Keratinocyte (primary cell): Measurements from ENCODE around the gene GH1. TPM values are rescaled to one million over a fixed set of nuclear protein-coding genes. Genes with fewer than 3 reads are reported as not detected.
A peak's percentile ranks its signal among the peaks of the same experiment; 100 is the strongest.
"Not testable (repeated sequence)": the region's sequence is repeated elsewhere in the genome, so short reads cannot be mapped to it uniquely, and the experiment has no call there.

Experiments
- DNase-seq: peaks from one replicate; pipeline ENCODE4 v3.0.0-alpha.2; 2011; ENCODE audit warnings: low read depth, missing footprints, low spot score
- FAIRE-seq: peaks from 2 replicates; lab custom pipeline; 2011; peaks lifted over from hg19 to GRCh38; lab: Jason Lieb, UNC
- H2AFZ ChIP-seq: 2 replicates; pipeline ENCODE4 v1.6.0; 2012; ENCODE audit warnings: low read length, control low read depth, inconsistent platforms; ENCODE audit not compliant: control insufficient read depth
- H3K27ac ChIP-seq: 2 replicates; pipeline ENCODE4 v1.5.1; 2011; ENCODE audit warnings: low read length; ENCODE audit not compliant: control insufficient read depth, insufficient read depth
- H3K27me3 ChIP-seq: 3 replicates; pipeline ENCODE4 v1.6.0; 2011; ENCODE audit warnings: low read length; ENCODE audit not compliant: control insufficient read depth, insufficient read depth; ENCODE audit errors: extremely low read depth
- H3K36me3 ChIP-seq, 2 experiments: 2 replicates in 1 of 2; 3 replicates in 1 of 2; pipeline ENCODE4 v1.5.1; 2011; ENCODE audit warnings: low read length in 2 of 2, mild to moderate bottlenecking in 1 of 2; ENCODE audit not compliant: control insufficient read depth in 2 of 2, insufficient read depth in 2 of 2; ENCODE audit errors: extremely low read depth in 1 of 2
- H3K4me1 ChIP-seq: 3 replicates; pipeline ENCODE4 v1.5.1; 2011; ENCODE audit warnings: low read length; ENCODE audit not compliant: control insufficient read depth, insufficient read depth; ENCODE audit errors: extremely low read depth
- H3K4me2 ChIP-seq: 3 replicates; pipeline ENCODE4 v1.6.0; 2011; ENCODE audit warnings: low read depth, low read length; ENCODE audit not compliant: control insufficient read depth, insufficient read depth; ENCODE audit errors: extremely low read depth
- H3K4me3 ChIP-seq, 3 experiments: fragments of 200-600 bp in 1 of 3; sonication (generic) in 1 of 3; 2 replicates in 2 of 3; 3 replicates in 1 of 3; pipeline ENCODE4 v1.5.1; 2011 to 2016; ENCODE audit warnings: low read length in 3 of 3, mild to moderate bottlenecking in 3 of 3, control low read depth in 2 of 3, inconsistent platforms in 1 of 3, low read depth in 1 of 3, mixed read lengths in 1 of 3, mixed run types in 1 of 3, moderate library complexity in 1 of 3; ENCODE audit not compliant: control insufficient read depth in 2 of 3, insufficient read depth in 2 of 3; ENCODE audit errors: extremely low read depth in 1 of 3
- H3K79me2 ChIP-seq: 2 replicates; pipeline ENCODE4 v1.6.0; 2012; ENCODE audit warnings: low read length; ENCODE audit not compliant: control insufficient read depth, insufficient read depth
- H3K9ac ChIP-seq: 3 replicates; pipeline ENCODE4 v1.6.0; 2011; ENCODE audit warnings: low read length; ENCODE audit not compliant: control insufficient read depth, insufficient read depth; ENCODE audit errors: extremely low read depth
- H3K9me1 ChIP-seq: 3 replicates; pipeline ENCODE4 v1.6.0; 2011; ENCODE audit warnings: low read length; ENCODE audit not compliant: control insufficient read depth, insufficient read depth; ENCODE audit errors: extremely low read depth
- H3K9me3 ChIP-seq: 2 replicates; pipeline ENCODE4 v1.5.1; 2012; ENCODE audit warnings: low read depth, low read length; ENCODE audit not compliant: control insufficient read depth
- H4K20me1 ChIP-seq: 3 replicates; pipeline ENCODE4 v1.6.0; 2011; ENCODE audit warnings: low read length; ENCODE audit not compliant: control insufficient read depth, insufficient read depth; ENCODE audit errors: extremely low read depth
- dilution Hi-C: fragments of 300-500 bp; cut with MboI; formaldehyde crosslinking; loops from one replicate; pipeline ENCODE4 v1.7.0; 2020; ENCODE audit warnings: low sequenced_read_pairs; ENCODE audit not compliant: extremely low pct_ligation_motif_present
- polyA plus RNA-seq, 5 experiments: library from polyadenylated mRNA; depleted of rRNA in 3 of 5; stranded (reverse) in 3 of 5; stranded (forward) in 1 of 5; unstranded in 1 of 5; fragments of >200 nt; gene quantifications; 1 replicate in 1 of 5; 2 replicates in 3 of 5; 3 replicates in 1 of 5; pipeline versions ENCODE4 v1.2.1 to v1.2.3, GENCODE V29; 2011 to 2012; ENCODE audit warnings: missing spikeins in 2 of 5, low read depth in 1 of 5, low replicate concordance in 1 of 5
- small RNA-seq, 3 experiments: library from RNA; depleted of rRNA; stranded (forward); fragments of <200 nt; gene quantifications; one replicate each; pipeline ENCODE3, GENCODE V24; 2012; ENCODE audit warnings: low read depth in 3 of 3, low replicate concordance in 1 of 3; ENCODE audit not compliant: insufficient read length in 3 of 3
- TF ChIP-seq, protein P1 (sequence below), 3 experiments: IDR thresholded peaks in 1 of 3; conservative IDR thresholded peaks in 1 of 3; optimal IDR thresholded peaks in 1 of 3; 2 replicates in 2 of 3; 3 replicates in 1 of 3; pipeline versions ENCODE3 to v1.5.1; 2011; ENCODE audit warnings: low read length in 3 of 3, mild to moderate bottlenecking in 3 of 3, moderate library complexity in 2 of 3, control low read depth in 1 of 3, inconsistent platforms in 1 of 3; ENCODE audit not compliant: insufficient read depth in 2 of 3; ENCODE audit errors: extremely low read depth in 1 of 3

GH1 gene
- polyA plus RNA-seq, 1 donor (not counting 4 experiments of a cell fraction or from before 2014, with no cell fraction given), result not detected

DNA sequence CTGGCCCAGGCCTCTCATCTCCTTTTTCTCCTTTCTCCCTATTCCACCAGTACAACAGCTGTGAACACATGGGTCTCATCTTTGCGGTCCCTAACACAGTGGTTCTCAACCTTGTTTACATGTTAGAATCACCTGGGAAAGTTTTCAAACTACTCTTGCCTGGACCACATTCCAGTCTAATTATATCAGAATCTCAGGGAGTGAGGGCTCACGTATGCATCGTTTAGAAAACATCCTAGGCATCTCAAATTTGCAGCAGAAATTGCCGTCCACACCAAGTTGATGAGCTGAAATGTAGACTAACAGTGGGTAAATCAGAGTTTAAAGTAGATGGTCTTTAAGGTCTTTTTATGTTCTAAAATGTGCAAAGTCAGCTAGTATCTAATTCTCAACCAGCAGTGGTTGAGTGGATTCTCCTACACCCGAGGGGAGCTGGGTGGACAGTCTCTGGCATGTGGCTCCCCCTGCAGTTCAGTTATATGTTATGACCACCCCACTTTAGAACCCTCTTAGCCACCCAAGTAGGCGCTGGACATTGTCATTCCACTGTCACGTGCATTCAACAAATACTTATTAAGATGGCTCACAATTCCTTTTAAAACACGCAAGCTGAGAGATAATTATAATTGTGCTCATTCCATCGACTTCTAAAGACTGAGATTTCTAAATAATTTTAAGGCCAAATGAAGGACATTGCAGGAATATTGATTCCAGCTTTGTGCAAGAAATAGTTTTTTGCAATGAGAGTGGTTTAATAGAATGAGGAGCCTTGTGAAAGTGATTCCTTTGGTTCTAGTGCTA is 48.9 kb downstream of the GH1 start:
- H3K27me3 ChIP-seq, DNase-seq, H3K9me1 ChIP-seq, FAIRE-seq, dilution Hi-C loops, H3K4me3 ChIP-seq, H3K9me3 ChIP-seq, H3K27ac ChIP-seq, H2AFZ ChIP-seq, H3K4me1 ChIP-seq, H4K20me1 ChIP-seq, H3K9ac ChIP-seq, H3K4me2 ChIP-seq, H3K36me3 ChIP-seq, H3K79me2 ChIP-seq: not testable (repeated sequence)
- TF ChIP-seq, protein P1, sequence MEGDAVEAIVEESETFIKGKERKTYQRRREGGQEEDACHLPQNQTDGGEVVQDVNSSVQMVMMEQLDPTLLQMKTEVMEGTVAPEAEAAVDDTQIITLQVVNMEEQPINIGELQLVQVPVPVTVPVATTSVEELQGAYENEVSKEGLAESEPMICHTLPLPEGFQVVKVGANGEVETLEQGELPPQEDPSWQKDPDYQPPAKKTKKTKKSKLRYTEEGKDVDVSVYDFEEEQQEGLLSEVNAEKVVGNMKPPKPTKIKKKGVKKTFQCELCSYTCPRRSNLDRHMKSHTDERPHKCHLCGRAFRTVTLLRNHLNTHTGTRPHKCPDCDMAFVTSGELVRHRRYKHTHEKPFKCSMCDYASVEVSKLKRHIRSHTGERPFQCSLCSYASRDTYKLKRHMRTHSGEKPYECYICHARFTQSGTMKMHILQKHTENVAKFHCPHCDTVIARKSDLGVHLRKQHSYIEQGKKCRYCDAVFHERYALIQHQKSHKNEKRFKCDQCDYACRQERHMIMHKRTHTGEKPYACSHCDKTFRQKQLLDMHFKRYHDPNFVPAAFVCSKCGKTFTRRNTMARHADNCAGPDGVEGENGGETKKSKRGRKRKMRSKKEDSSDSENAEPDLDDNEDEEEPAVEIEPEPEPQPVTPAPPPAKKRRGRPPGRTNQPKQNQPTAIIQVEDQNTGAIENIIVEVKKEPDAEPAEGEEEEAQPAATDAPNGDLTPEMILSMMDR (optimal IDR thresholded peaks at IDR 0.05 in 1 of 3, IDR thresholded peaks at IDR 0.05 in 1 of 3, conservative IDR thresholded peaks at IDR 0.05 in 1 of 3; ENCODE audit: extremely low read depth in 1 of 3, insufficient read depth in 2 of 3, low read length in 3 of 3), result peak in 2 of 3 experiments; percentile 15 to 23

Small RNAs within 50 kb of the gene (small RNA-seq; reads per million reads assigned to genes)
- gene AC040958.1 (0 reads per million in 3 experiments), gene AC127029.1 (0 reads per million in 3 experiments), gene GH1 (0 reads per million in 3 experiments)

Other genes with a start within 250 kb of the GH1 start
- gene LIMD2, start 218.7 kb downstream of the GH1 start, polyA plus RNA-seq, result 1.6 to 3.5 TPM (median 3.3 TPM) in 3 replicates
- gene STRADA, start 177.0 kb downstream of the GH1 start, polyA plus RNA-seq, result 25.9 to 29.0 TPM (median 26.3 TPM) in 3 replicates
- gene CCDC47, start 145.2 kb downstream of the GH1 start, polyA plus RNA-seq, result 56.5 to 86.4 TPM (median 73.6 TPM) in 3 replicates
- gene DDX42, start 144.7 kb downstream of the GH1 start, polyA plus RNA-seq, result 74.8 to 116 TPM (median 86.2 TPM) in 3 replicates
- gene PSMC5, start 91.4 kb downstream of the GH1 start, polyA plus RNA-seq, result 111 to 208 TPM (median 141 TPM) in 3 replicates
- 35.4 to 48.5 TPM (median 43.7 TPM) in 3 replicates for gene FTSJ3, start 91.2 kb downstream of the GH1 start, polyA plus RNA-seq
- gene SMARCD2, start 76.2 kb downstream of the GH1 start, polyA plus RNA-seq, result 80.3 to 99.8 TPM (median 86.3 TPM) in 3 replicates
- not detected in 3 replicates for gene CSH2, start 45.2 kb downstream of the GH1 start, polyA plus RNA-seq
- not detected in 3 replicates for gene GH2, start 36.9 kb downstream of the GH1 start, polyA plus RNA-seq
- not detected in 3 replicates for gene CSH1, start 22.3 kb downstream of the GH1 start, polyA plus RNA-seq
- gene CSHL1, start 7.6 kb downstream of the GH1 start, polyA plus RNA-seq, result not detected in 3 replicates
- 0.07 to 0.24 TPM (median 0.08 TPM) in 3 replicates for gene CD79B, start 13.5 kb upstream of the GH1 start, polyA plus RNA-seq
- gene SCN4A, start 54.1 kb upstream of the GH1 start, polyA plus RNA-seq, result not detected in 3 replicates
- 0.01 TPM in 1 of 3 replicates, not detected in the others for gene PRR29, start 79.5 kb upstream of the GH1 start, polyA plus RNA-seq
- gene ICAM2, start 101.8 kb upstream of the GH1 start, polyA plus RNA-seq, result 0.09 to 0.21 TPM (median 0.16 TPM) in 3 replicates
- gene ERN1, start 211.3 kb upstream of the GH1 start, polyA plus RNA-seq, result 5.4 to 7.1 TPM (median 7.1 TPM) in 3 replicates